ENCODE measurements around the gene C20orf204. TPM values are rescaled to one million over a fixed set of nuclear protein-coding genes. Genes with fewer than 3 reads are reported as not detected.

Gene C20orf204
- total and polyA plus RNA-seq, 4 donors: 0.07 to 0.59 (median 0.12) TPM

- TF ChIP-seq CTCF (IDR thresholded peaks at IDR 0.05; ENCODE audit: low read depth, low read length, missing input control): no peak
Observed at GRCh38 chr20:64025826-64026412, 10.1 kb upstream of the C20orf204 start (continued).

GRCh38 chr20:64027981-64028685, 7.8 kb upstream of the C20orf204 start:
- WGBS: 94% methylated on average over 24 of the region's 24 CpGs

More at GRCh38 chr20:64027981-64028685, 7.8 kb upstream of the C20orf204 start:
- TF ChIP-seq ZBTB33 (IDR thresholded peaks at IDR 0.05) (no peak), ATF3 (IDR thresholded peaks at IDR 0.05) (no peak), EGR1 (IDR thresholded peaks at IDR 0.05; ENCODE audit: low read depth in 2 of 2) (no peak), SP1 (IDR thresholded peaks at IDR 0.05) (no peak), HNF4A (conservative IDR thresholded peaks at IDR 0.05) (no peak), RAD21 (IDR thresholded peaks at IDR 0.05) (no peak), MAX (IDR thresholded peaks at IDR 0.05) (no peak), NR2F2 (IDR thresholded peaks at IDR 0.05) (no peak), YY1 (IDR thresholded peaks at IDR 0.05) (no peak), GABPA (IDR thresholded peaks at IDR 0.05 in 1 of 2, conservative IDR thresholded peaks at IDR 0.05 in 1 of 2) (no peak), FOXA1 (IDR thresholded peaks at IDR 0.05) (no peak), JUND (IDR thresholded peaks at IDR 0.05) (no peak), TAF1 (conservative IDR thresholded peaks at IDR 0.05) (no peak), RXRA (IDR thresholded peaks at IDR 0.05) (no peak), REST (IDR thresholded peaks at IDR 0.05) (no peak), HNF4G (IDR thresholded peaks at IDR 0.05) (no peak), CTCF (IDR thresholded peaks at IDR 0.05; ENCODE audit: low read depth, low read length, missing input control) (no peak)
- H3K27me3 ChIP-seq (ENCODE audit: control insufficient read depth in 4 of 4, insufficient read depth in 4 of 4, low read length in 3 of 4): no peaks in the 10 kb centered on the region
- H3K9ac ChIP-seq (ENCODE audit: low read depth in 1 of 2, low read length in 2 of 2): no peak overlapping the region
- no peak overlapping the region for H3K27ac ChIP-seq (ENCODE audit: low read depth in 1 of 2, low read length in 2 of 2)
- H3K4me1 ChIP-seq (ENCODE audit: control insufficient read depth in 4 of 4, insufficient read depth in 4 of 4, low read length in 3 of 4): peaks cover 11 to 27% (median 23%) of the 10 kb centered on the region in 4 donors
- no peak for DNase-seq (ENCODE audit: low spot score)
- H3K9me3 ChIP-seq (ENCODE audit: control insufficient read depth in 4 of 4, low read length in 3 of 4): no peaks in the 10 kb centered on the region
- no peak overlapping the region for H3K4me3 ChIP-seq (ENCODE audit: low read depth in 1 of 3, low read length in 3 of 3)
- peaks cover 18 to 69% (median 31%) of the 10 kb centered on the region in 4 donors for H3K36me3 ChIP-seq (ENCODE audit: control insufficient read depth in 4 of 4, insufficient read depth in 3 of 4, low read depth in 1 of 4, low read length in 3 of 4)
